K562 (cell line): ENCODE results near the gene HIVEP3. TPM values are rescaled to one million over a fixed set of nuclear protein-coding genes. Genes with fewer than 3 reads are reported as not detected.

Source experiments
- ATAC-seq: fragments of 200-7000 bp; cut with Tn5 transposase; 3 replicates; pipeline ENCODE4 v1.9.1; 2020; ENCODE audit warnings: moderate library complexity
- BruUV-seq: library from RNA; stranded (reverse); fragments of 400-500 nt; replicated peaks from 2 replicates; lab custom pipeline; 2021; lab: Mats Ljungman, UMichigan
- CTCF ChIA-PET: fragments of 300-600 bp; formaldehyde crosslinking; extraction: SDS; loops from one replicate; lab custom pipeline; 2021; ENCODE audit warnings: low intra/inter-chr PET ratio; lab: Yijun Ruan, JAX
- POLR2A ChIA-PET: fragments of 300-600, 350-650 bp; sonication (Branson Sonifier 250); formaldehyde crosslinking; extraction: SDS; loops from one replicate; lab custom pipeline; 2021; ENCODE audit warnings: antibody characterized with exemption, inconsistent platforms; lab: Yijun Ruan, JAX
- DNase-seq, 4 experiments: peaks; one replicate each; pipeline versions ENCODE4 v3.0.0 to v3.0.0-alpha.2; 2011 to 2018; ENCODE audit warnings: low spot score in 3 of 4, mixed read lengths in 3 of 4; ENCODE audit errors: extremely low read depth in 1 of 4
- FAIRE-seq: peaks from 2 replicates; lab custom pipeline; 2011; peaks lifted over from hg19 to GRCh38; lab: Jason Lieb, UNC
- H2AFZ ChIP-seq: 2 replicates; pipeline ENCODE4 v1.6.0; 2011; ENCODE audit warnings: low read depth, low read length, control low read depth, inconsistent platforms
- H3K27ac ChIP-seq: fragments of 200-600 bp; 3 replicates; pipeline ENCODE4 v1.8.0; 2011; ENCODE audit warnings: low read depth, mild to moderate bottlenecking, control low read depth, inconsistent platforms, low read length, moderate library complexity, mixed read lengths; ENCODE audit errors: extremely low read depth
- H3K27me3 ChIP-seq, 2 experiments: fragments of 300-600 bp in 1 of 2; 2 replicates in 1 of 2; 3 replicates in 1 of 2; pipeline versions ENCODE4 v1.6.0 to v1.8.0; 2011; ENCODE audit warnings: inconsistent platforms in 2 of 2, low read length in 2 of 2, mild to moderate bottlenecking in 1 of 2, mixed read lengths in 1 of 2, moderate library complexity in 1 of 2; ENCODE audit not compliant: control insufficient read depth in 2 of 2, insufficient read depth in 2 of 2
- H3K36me3 ChIP-seq: fragments of 300-600 bp; 3 replicates; pipeline ENCODE4 v1.8.0; 2011; ENCODE audit warnings: mild to moderate bottlenecking, low read length, inconsistent platforms; ENCODE audit not compliant: control insufficient read depth, insufficient read depth
- H3K4me1 ChIP-seq, 2 experiments: fragments of 200-600 bp in 1 of 2; replicated peaks in 1 of 2; 2 replicates in 1 of 2; 3 replicates in 1 of 2; pipeline versions ENCODE4 v1.5.1 to v1.8.0; 2011; ENCODE audit warnings: inconsistent platforms in 2 of 2, low read length in 2 of 2, mild to moderate bottlenecking in 1 of 2, mixed read lengths in 1 of 2, moderate library complexity in 1 of 2; ENCODE audit not compliant: control insufficient read depth in 2 of 2, insufficient read depth in 2 of 2
- H3K4me2 ChIP-seq: 2 replicates; pipeline ENCODE4 v1.6.1; 2011; ENCODE audit warnings: low read length, control low read depth, inconsistent platforms, mixed read lengths; ENCODE audit not compliant: insufficient read depth
- H3K4me3 ChIP-seq: fragments of 200-600 bp; sonication (generic), shearing (Covaris generic); 2 replicates; pipeline ENCODE4 v1.5.1; 2016; ENCODE audit warnings: control low read depth, inconsistent platforms
- H3K79me2 ChIP-seq: fragments of 200-600 bp; 3 replicates; pipeline ENCODE4 v1.8.0; 2011; ENCODE audit warnings: low read length, inconsistent platforms; ENCODE audit not compliant: control insufficient read depth, insufficient read depth
- H3K9ac ChIP-seq, 2 experiments: 2 replicates each; pipeline versions ENCODE4 v1.6.0 to v1.6.1; 2011; ENCODE audit warnings: low read depth in 2 of 2, low read length in 2 of 2, control low read depth in 1 of 2, inconsistent platforms in 1 of 2, mild to moderate bottlenecking in 1 of 2, mixed read lengths in 1 of 2; ENCODE audit not compliant: insufficient read depth in 1 of 2
- H3K9me1 ChIP-seq: one replicate; pipeline ENCODE4 v1.6.0; 2011; ENCODE audit warnings: inconsistent platforms, mild to moderate bottlenecking, low read length, moderate library complexity; ENCODE audit not compliant: control insufficient read depth, insufficient read depth
- H3K9me3 ChIP-seq: replicated peaks from 2 replicates; pipeline ENCODE4 v1.5.1; 2011; ENCODE audit warnings: low read depth, low read length, inconsistent platforms; ENCODE audit not compliant: control insufficient read depth, insufficient read depth
- H4K20me1 ChIP-seq: replicated peaks from 2 replicates; pipeline ENCODE4 v1.6.1; 2011; ENCODE audit warnings: low read length, inconsistent platforms, mixed read lengths; ENCODE audit not compliant: control insufficient read depth, insufficient read depth
- DMBX1 ChIP-seq: fragments of 250-450 bp; sonication (Bioruptor Pico); IDR thresholded peaks from 2 replicates; pipeline ENCODE4 v1.8.0; 2022; ENCODE audit warnings: inconsistent platforms, mild to moderate bottlenecking, moderate library complexity, borderline replicate concordance
- ELF1 ChIP-seq: fragments of 200-800 bp; sonication (Bioruptor generic); IDR thresholded peaks from 2 replicates; pipeline ENCODE4 v1.6.1; 2016; ENCODE audit warnings: missing genetic modification characterization, missing compliant biosample characterization
- RAD51 ChIP-seq: fragments of 450-650 bp; IDR thresholded peaks from 2 replicates; pipeline ENCODE4 v1.7.1; 2016; ENCODE audit warnings: low read depth, mild to moderate bottlenecking, borderline replicate concordance
- RBM15 ChIP-seq: fragments of 200-400 bp; formaldehyde crosslinking; IDR thresholded peaks from 2 replicates; pipeline ENCODE4 v1.6.1; 2018; ENCODE audit warnings: mild to moderate bottlenecking, low read length, moderate library complexity; ENCODE audit not compliant: insufficient read depth
- TAF1 ChIP-seq: IDR thresholded peaks from 2 replicates; pipeline ENCODE4 v1.6.1; 2011; ENCODE audit warnings: mild to moderate bottlenecking, low read length, moderate library complexity; ENCODE audit not compliant: insufficient read depth, control insufficient read depth, severe bottlenecking; ENCODE audit errors: extremely low read depth
- ZEB2 ChIP-seq: fragments of 450-650 bp; IDR thresholded peaks from 2 replicates; pipeline ENCODE4 v1.6.1; 2016
- ZKSCAN8 ChIP-seq: fragments of 200-800 bp; sonication (Bioruptor generic); IDR thresholded peaks from 2 replicates; pipeline ENCODE4 v1.6.1; 2016; ENCODE audit warnings: missing genetic modification characterization, missing compliant biosample characterization
- ZNF324 ChIP-seq: fragments of 250-450 bp; sonication (Bioruptor Pico); IDR thresholded peaks from 2 replicates; pipeline ENCODE4 v1.4.0; 2020; ENCODE audit warnings: mild to moderate bottlenecking
- WGBS: fragments of 100-300 bp; shearing (Covaris generic); methylation state at CpG from one replicate; pipeline ENCODE4 v1.1.6; 2016; ENCODE audit warnings: low coverage, mixed read lengths; ENCODE audit not compliant: insufficient coverage; ENCODE audit errors: missing lambda C conversion rate; 5-methylcytosine and 5-hydroxymethylcytosine counted together
- in situ Hi-C: fragments of 300-500 bp; cut with MboI; formaldehyde crosslinking; loops from 4 replicates; pipeline ENCODE4 v1.15.0; 2018; ENCODE audit warnings: inconsistent platforms, mixed read lengths
- intact Hi-C: fragments of 100-400 bp; cut with micrococcal nuclease; formaldehyde crosslinking; loops from 2 replicates; pipeline ENCODE4 v1.14.2; 2022
- polyA plus RNA-seq, 8 experiments: library from polyadenylated mRNA; depleted of rRNA in 4 of 8; stranded (reverse) in 5 of 8; unstranded in 3 of 8; fragments of >200 nt; fragmentation: Nextera tagmentation in 2 of 8; fragmentation: Illumina TruSeq in 1 of 8; extraction: Ambion mirVana in 2 of 8; extraction: Trizol in 1 of 8; gene quantifications; 2 replicates each; pipeline versions ENCODE4 v1.2.1 to v1.2.3, GENCODE V29; 2011 to 2014; ENCODE audit warnings: inconsistent platforms in 1 of 8, missing spikeins in 1 of 8
- total RNA-seq, 7 experiments: library from RNA; depleted of rRNA in 6 of 7; stranded (reverse); fragments of >200 nt in 6 of 7; fragmentation: Illumina TruSeq in 2 of 7; extraction: Trizol in 2 of 7; gene quantifications; 2 replicates each; pipeline versions ENCODE4 v1.2.1 to v1.2.3, GENCODE V29; 2011 to 2021; ENCODE audit warnings: low replicate concordance in 1 of 7
- TF ChIP-seq, protein P1 (sequence below): fragments of 450-650 bp; formaldehyde crosslinking; IDR thresholded peaks from 2 replicates; pipeline ENCODE4 v1.4.0; 2020; ENCODE audit warnings: mild to moderate bottlenecking, moderate library complexity
- TF ChIP-seq, protein P2 (sequence below): fragments of 450-650 bp; IDR thresholded peaks from 2 replicates; pipeline ENCODE4 v1.7.0; 2016; ENCODE audit warnings: borderline replicate concordance

Gene HIVEP3
- total and polyA plus RNA-seq, 9 of the 15 experiments (the other 6 are each of a cell fraction or from before 2014, with no cell fraction given): 0.09 to 0.58 (median 0.34) TPM; not detected in 1

DNA sequence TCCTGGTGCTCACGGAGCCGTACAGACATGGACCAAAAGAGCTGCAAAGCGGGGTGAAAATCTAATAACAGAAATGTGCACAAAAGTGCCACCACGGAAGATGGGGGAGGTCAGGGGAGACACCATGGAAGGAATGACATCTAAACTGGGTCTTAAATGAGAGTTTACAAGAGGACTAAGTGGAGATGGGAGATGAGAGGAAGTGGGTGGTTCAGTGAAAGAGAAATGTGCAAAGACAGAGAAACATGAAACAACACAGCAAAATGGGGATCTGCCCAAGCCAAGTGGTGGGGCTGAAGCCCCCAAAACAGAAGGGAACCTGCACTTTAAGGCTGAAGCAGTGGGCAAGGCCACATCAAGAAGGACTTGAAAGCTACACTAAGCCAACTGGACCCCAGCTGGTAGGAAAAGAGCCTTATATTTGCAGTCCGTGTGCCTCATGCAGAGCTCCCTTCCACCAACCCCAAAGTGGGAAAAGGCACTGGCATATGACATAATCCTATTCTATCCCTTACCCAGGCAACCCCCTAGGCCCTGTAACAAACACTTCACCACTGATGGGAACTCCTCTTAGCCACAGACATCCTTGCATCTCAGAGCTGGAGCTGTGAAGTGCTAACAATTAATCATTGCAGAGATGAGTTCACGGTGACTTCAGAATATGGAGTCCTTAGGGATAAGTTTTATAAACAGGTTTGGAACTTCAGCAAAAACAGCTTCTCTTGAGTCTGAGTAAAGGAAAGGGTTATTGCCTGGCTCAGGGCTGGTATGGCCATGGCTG is 235.7 kb downstream of the HIVEP3 start:
- CTCF ChIA-PET: no interaction called here
- FAIRE-seq: no peak
- no peak overlapping the region for H3K9ac ChIP-seq
- no peak for ATAC-seq
- DNase-seq: no peak
- no peak overlapping the region for H3K4me2 ChIP-seq
- no peak overlapping the region for H3K4me3 ChIP-seq
- no TSS peak for BruUV-seq
- TF ChIP-seq TAF1 (no peak), ZNF324 (CRISPR knock-in tag) (no peak), ZEB2 (no peak), RAD51 (no peak), ELF1 (no peak), DMBX1 (no peak), ZKSCAN8 (CRISPR knock-in tag) (no peak), RBM15 (no peak)
- TF ChIP-seq, protein P1, sequence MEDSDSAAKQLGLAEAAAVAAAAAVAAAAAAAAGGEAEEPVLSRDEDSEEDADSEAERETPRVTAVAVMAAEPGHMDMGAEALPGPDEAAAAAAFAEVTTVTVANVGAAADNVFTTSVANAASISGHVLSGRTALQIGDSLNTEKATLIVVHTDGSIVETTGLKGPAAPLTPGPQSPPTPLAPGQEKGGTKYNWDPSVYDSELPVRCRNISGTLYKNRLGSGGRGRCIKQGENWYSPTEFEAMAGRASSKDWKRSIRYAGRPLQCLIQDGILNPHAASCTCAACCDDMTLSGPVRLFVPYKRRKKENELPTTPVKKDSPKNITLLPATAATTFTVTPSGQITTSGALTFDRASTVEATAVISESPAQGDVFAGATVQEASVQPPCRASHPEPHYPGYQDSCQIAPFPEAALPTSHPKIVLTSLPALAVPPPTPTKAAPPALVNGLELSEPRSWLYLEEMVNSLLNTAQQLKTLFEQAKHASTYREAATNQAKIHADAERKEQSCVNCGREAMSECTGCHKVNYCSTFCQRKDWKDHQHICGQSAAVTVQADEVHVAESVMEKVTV (CRISPR knock-in tag): no peak
- TF ChIP-seq, protein P2, sequence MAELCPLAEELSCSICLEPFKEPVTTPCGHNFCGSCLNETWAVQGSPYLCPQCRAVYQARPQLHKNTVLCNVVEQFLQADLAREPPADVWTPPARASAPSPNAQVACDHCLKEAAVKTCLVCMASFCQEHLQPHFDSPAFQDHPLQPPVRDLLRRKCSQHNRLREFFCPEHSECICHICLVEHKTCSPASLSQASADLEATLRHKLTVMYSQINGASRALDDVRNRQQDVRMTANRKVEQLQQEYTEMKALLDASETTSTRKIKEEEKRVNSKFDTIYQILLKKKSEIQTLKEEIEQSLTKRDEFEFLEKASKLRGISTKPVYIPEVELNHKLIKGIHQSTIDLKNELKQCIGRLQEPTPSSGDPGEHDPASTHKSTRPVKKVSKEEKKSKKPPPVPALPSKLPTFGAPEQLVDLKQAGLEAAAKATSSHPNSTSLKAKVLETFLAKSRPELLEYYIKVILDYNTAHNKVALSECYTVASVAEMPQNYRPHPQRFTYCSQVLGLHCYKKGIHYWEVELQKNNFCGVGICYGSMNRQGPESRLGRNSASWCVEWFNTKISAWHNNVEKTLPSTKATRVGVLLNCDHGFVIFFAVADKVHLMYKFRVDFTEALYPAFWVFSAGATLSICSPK: no peak
- peaks cover 3 to 30% of the 10 kb centered on the region in 2 experiments; a peak in 3 of 5 replicates for H3K27me3 ChIP-seq
- no peaks in the 10 kb centered on the region for H3K79me2 ChIP-seq
- in situ Hi-C loops: no loop called here
- POLR2A ChIA-PET: interaction anchor here (0.8 to 2.1 kb wide), 3 partner anchors 9 to 11 kb away, joined by 3 to 6 read pairs (median 3); no protein-coding TSS in a partner anchor
- no peaks in the 10 kb centered on the region for H3K36me3 ChIP-seq
- peaks cover 3% of the 10 kb centered on the region for H3K9me1 ChIP-seq
- intact Hi-C loops: no loop called here
- 10% methylated on average over 6 of the region's 6 CpGs for WGBS
- peaks cover 5 to 9% of the 10 kb centered on the region in 2 experiments; a peak in 4 of 5 replicates for H3K4me1 ChIP-seq
- H3K27ac ChIP-seq: no peak overlapping the region
- H3K9me3 ChIP-seq: no peaks in the 10 kb centered on the region
- no peak overlapping the region for H2AFZ ChIP-seq
- no peaks in the 10 kb centered on the region for H4K20me1 ChIP-seq
